Heart left ventricle (tissue), 13 donors: ENCODE measurements around the gene MYD88.

Experiments
- POLR2A ChIP-seq, 2 donors: fragments of 450-650 bp; IDR thresholded peaks; one replicate each; pipeline ENCODE4 v1.6.1; 2017; ENCODE audit warnings: antibody characterized with exemption in 2 of 2, mild to moderate bottlenecking in 2 of 2, moderate library complexity in 2 of 2
- TF ChIP-seq, protein P1 (sequence below), 12 donors: fragments of 200-600 bp; sonication (generic) in 4 of 12; IDR thresholded peaks; one replicate each; pipeline versions ENCODE4 v1.5.0 to v1.8.0; 2018 to 2022; ENCODE audit warnings: antibody characterized with exemption in 12 of 12, mild to moderate bottlenecking in 5 of 12
- donor health status: ischemic (EF 13 %, LVEDD 7.1; RV severe dilation, severe dysfunction).
- donor health status: DM: no; HTN: yes; CAD: no.
- donor health status: DM: no; HTN: no; CAD: no.
- donor health status: ischemic (EF 25% LVEDD 6.9; RV normal size, moderate dysfunction).
- donor health status: ischemic (EF 25% LVEDD 5.7; RV mildly dilated, moderate dysfunction).
- donor health status: ischemic (EF 35%, LVEDD 5.7; RV mildly dilated, moderate dysfunction).
- donor health status: nonischemic (EF 11% LVEDD 7.7; RV severe dilation, severe dysfunction).
- donor health status: DM: yes; HTN: yes; CAD: no.
- donor health status: PGD.
- donor health status: ischemic (EF 29% LVEDD 5.4; RV normal size, mild dysfunction).
- donor health status: nonischemic (EF 23%, LVEDD 6.1; RV moderate dilation, normal function).

DNA sequence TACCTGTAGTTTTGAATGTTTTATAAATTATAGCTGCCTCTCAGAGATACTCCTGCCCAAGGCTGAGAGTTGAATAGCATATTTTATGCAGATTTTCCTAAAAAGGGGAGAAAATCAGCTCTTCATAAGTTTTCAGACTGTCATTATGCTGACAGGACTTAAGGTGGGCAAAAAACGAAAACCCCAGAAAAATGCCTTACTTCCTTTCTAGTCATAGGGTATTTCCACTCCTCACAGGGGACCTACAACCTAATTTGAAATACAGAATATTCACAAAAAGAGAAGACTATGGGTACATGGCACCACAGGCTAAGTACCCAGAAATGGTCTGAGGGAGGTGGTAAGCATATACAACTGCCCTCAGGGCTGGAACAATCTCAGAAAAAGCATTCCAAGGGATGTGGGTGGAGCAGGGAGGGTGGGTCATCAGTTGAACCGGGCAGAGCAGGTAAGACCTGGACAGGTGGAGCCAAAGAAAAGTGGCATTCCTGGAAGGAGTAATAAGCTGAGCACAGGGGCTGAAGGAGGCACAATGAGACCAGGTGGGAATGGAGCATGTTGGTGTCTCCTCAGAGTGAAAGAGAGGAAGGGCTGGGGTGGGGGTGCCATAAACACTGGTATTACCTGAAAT lies 16.3 kb downstream of the MYD88 start:
- TF ChIP-seq, protein P1, sequence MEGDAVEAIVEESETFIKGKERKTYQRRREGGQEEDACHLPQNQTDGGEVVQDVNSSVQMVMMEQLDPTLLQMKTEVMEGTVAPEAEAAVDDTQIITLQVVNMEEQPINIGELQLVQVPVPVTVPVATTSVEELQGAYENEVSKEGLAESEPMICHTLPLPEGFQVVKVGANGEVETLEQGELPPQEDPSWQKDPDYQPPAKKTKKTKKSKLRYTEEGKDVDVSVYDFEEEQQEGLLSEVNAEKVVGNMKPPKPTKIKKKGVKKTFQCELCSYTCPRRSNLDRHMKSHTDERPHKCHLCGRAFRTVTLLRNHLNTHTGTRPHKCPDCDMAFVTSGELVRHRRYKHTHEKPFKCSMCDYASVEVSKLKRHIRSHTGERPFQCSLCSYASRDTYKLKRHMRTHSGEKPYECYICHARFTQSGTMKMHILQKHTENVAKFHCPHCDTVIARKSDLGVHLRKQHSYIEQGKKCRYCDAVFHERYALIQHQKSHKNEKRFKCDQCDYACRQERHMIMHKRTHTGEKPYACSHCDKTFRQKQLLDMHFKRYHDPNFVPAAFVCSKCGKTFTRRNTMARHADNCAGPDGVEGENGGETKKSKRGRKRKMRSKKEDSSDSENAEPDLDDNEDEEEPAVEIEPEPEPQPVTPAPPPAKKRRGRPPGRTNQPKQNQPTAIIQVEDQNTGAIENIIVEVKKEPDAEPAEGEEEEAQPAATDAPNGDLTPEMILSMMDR (IDR thresholded peaks at IDR 0.05): no peak
- no peak for TF ChIP-seq POLR2A (IDR thresholded peaks at IDR 0.05)
